ENCODE measurements around the gene ATXN1.

ATXN1 gene

DNA sequence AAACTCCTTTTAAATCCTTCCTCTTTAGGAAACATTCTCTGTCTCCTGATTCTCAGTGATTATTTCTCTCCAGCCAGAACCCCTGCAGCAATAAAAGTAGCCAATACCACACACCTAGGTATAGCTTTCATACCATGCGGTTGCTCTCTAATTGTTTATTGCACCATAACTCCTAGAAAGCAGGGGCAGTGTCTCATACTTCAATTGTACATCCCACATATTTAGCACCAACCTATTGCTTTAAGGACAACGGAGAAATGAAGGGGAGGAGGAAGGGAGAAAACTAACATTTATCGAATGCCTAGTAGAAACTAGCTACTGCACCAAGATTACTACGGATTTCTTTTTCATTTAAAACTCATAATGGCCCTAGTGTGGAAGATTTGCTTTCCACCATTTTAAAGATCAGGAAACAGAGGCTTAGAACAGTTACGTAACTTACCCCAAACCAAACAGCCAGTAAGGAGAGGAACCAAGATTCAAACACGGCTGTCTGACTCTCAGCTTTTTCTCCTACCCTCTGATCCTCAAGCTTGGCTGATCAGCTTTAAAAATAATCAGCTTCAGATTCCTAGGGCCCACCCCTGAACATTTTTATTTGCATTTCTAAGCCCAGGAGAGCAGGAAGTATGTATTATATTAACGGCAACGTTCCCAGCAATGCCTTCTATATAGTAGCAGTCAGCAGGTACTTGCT is 43.4 kb upstream of the ATXN1 start:
- no peak for TF ChIP-seq ZNF565 (CRISPR knock-in tag; conservative IDR thresholded peaks at IDR 0.05; ENCODE audit: low read depth)
- no peak for TF ChIP-seq BACH2 (CRISPR knock-in tag; IDR thresholded peaks at IDR 0.05; ENCODE audit: borderline replicate concordance)
- no peak for TF ChIP-seq ESRRG (CRISPR knock-in tag; IDR thresholded peaks at IDR 0.05)
- no peak for TF ChIP-seq OSR1 (CRISPR knock-in tag; IDR thresholded peaks at IDR 0.05)
- no peak for TF ChIP-seq CSRNP3 (CRISPR knock-in tag; IDR thresholded peaks at IDR 0.05)
- TF ChIP-seq, protein P1, sequence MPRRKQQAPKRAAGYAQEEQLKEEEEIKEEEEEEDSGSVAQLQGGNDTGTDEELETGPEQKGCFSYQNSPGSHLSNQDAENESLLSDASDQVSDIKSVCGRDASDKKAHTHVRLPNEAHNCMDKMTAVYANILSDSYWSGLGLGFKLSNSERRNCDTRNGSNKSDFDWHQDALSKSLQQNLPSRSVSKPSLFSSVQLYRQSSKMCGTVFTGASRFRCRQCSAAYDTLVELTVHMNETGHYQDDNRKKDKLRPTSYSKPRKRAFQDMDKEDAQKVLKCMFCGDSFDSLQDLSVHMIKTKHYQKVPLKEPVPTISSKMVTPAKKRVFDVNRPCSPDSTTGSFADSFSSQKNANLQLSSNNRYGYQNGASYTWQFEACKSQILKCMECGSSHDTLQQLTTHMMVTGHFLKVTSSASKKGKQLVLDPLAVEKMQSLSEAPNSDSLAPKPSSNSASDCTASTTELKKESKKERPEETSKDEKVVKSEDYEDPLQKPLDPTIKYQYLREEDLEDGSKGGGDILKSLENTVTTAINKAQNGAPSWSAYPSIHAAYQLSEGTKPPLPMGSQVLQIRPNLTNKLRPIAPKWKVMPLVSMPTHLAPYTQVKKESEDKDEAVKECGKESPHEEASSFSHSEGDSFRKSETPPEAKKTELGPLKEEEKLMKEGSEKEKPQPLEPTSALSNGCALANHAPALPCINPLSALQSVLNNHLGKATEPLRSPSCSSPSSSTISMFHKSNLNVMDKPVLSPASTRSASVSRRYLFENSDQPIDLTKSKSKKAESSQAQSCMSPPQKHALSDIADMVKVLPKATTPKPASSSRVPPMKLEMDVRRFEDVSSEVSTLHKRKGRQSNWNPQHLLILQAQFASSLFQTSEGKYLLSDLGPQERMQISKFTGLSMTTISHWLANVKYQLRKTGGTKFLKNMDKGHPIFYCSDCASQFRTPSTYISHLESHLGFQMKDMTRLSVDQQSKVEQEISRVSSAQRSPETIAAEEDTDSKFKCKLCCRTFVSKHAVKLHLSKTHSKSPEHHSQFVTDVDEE (CRISPR knock-in tag; IDR thresholded peaks at IDR 0.05) = no peak
- TF ChIP-seq TCF4 (CRISPR knock-in tag; IDR thresholded peaks at IDR 0.05; ENCODE audit: borderline replicate concordance) = no peak
- TF ChIP-seq, protein P2, sequence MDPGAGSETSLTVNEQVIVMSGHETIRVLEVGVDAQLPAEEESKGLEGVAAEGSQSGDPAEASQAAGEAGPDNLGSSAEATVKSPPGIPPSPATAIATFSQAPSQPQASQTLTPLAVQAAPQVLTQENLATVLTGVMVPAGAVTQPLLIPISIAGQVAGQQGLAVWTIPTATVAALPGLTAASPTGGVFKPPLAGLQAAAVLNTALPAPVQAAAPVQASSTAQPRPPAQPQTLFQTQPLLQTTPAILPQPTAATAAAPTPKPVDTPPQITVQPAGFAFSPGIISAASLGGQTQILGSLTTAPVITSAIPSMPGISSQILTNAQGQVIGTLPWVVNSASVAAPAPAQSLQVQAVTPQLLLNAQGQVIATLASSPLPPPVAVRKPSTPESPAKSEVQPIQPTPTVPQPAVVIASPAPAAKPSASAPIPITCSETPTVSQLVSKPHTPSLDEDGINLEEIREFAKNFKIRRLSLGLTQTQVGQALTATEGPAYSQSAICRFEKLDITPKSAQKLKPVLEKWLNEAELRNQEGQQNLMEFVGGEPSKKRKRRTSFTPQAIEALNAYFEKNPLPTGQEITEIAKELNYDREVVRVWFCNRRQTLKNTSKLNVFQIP (CRISPR knock-in tag; IDR thresholded peaks at IDR 0.05; ENCODE audit: borderline replicate concordance, low read depth) = no peak
- TF ChIP-seq ZC3H10 (CRISPR knock-in tag; IDR thresholded peaks at IDR 0.05) = no peak
- no peak for TF ChIP-seq TOX (CRISPR knock-in tag; IDR thresholded peaks at IDR 0.05; ENCODE audit: borderline replicate concordance)
- TF ChIP-seq, protein P3, sequence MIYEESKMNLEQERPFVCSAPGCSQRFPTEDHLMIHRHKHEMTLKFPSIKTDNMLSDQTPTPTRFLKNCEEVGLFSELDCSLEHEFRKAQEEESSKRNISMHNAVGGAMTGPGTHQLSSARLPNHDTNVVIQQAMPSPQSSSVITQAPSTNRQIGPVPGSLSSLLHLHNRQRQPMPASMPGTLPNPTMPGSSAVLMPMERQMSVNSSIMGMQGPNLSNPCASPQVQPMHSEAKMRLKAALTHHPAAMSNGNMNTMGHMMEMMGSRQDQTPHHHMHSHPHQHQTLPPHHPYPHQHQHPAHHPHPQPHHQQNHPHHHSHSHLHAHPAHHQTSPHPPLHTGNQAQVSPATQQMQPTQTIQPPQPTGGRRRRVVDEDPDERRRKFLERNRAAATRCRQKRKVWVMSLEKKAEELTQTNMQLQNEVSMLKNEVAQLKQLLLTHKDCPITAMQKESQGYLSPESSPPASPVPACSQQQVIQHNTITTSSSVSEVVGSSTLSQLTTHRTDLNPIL (CRISPR knock-in tag; IDR thresholded peaks at IDR 0.05; ENCODE audit: low read depth) = no peak
- no peak for TF ChIP-seq ZNF8 (CRISPR knock-in tag; IDR thresholded peaks at IDR 0.05)
- no peak for TF ChIP-seq ZFP3 (CRISPR knock-in tag; IDR thresholded peaks at IDR 0.05)
- TF ChIP-seq SNAI2 (CRISPR knock-in tag; IDR thresholded peaks at IDR 0.05) = no peak
- no peak for TF ChIP-seq CSDC2 (CRISPR knock-in tag; IDR thresholded peaks at IDR 0.05)
- TF ChIP-seq ZFP30 (CRISPR knock-in tag; IDR thresholded peaks at IDR 0.05) = no peak
- TF ChIP-seq ISL1 (CRISPR knock-in tag; IDR thresholded peaks at IDR 0.05) = no peak
- TF ChIP-seq RARB (CRISPR knock-in tag; IDR thresholded peaks at IDR 0.05) = no peak
- no peak for TF ChIP-seq PPARA (CRISPR knock-in tag; IDR thresholded peaks at IDR 0.05; ENCODE audit: borderline replicate concordance)
- ATAC-seq = no peak

DNA sequence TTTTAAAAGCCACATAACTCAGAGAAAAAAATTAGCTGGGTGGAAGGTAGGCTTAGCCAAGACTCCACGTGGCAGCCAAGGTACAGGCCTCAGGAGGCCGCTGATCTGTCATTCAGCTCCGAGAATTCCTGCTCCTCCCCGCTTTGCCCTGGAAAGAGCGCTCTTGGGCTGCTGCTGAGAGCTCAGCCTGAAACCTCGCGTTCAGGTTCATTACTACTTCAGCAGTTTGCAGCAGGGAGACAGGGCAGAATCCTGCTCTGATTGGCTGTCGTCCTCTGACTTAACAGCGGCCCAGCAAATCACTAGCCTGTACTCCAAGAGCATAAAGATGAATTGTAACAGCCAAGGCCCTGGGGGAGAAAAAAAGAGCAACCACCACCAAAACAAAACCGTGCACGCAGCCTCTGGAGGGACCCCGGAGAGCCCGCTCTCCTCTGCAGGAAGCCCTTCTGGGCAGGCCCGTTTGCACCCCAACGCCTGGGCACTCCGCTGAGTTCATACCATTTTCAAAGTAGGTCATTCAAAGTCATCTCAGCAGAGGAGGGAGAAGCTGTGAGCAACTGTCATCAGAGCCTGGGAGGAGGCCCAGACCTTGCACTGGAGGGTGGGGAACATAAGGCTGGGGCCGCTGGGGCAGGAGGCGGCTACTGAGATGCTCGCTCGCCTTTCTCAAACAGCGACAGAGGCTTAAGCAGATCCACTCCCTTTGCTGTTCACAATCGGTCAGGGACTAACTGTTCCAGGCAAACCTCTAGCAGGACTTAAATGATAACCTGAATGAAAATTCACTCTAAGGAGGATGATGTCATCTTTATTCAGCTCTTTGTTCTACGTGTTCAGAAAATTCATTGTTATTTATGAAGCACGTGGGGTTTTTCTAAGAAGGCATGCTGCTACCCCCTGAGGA is 42.3 kb upstream of the ATXN1 start:
- ATAC-seq = no peak
- TF ChIP-seq ZNF70 (CRISPR knock-in tag; IDR thresholded peaks at IDR 0.05) (no peak), GLIS3 (CRISPR knock-in tag; IDR thresholded peaks at IDR 0.05) (no peak), CSRNP3 (CRISPR knock-in tag; IDR thresholded peaks at IDR 0.05) (no peak), OSR1 (CRISPR knock-in tag; IDR thresholded peaks at IDR 0.05) (no peak), ESRRG (CRISPR knock-in tag; IDR thresholded peaks at IDR 0.05) (no peak), ZFP30 (CRISPR knock-in tag; IDR thresholded peaks at IDR 0.05) (no peak), ZC3H10 (CRISPR knock-in tag; IDR thresholded peaks at IDR 0.05) (no peak), ZNF565 (CRISPR knock-in tag; conservative IDR thresholded peaks at IDR 0.05; ENCODE audit: low read depth) (no peak), RARB (CRISPR knock-in tag; IDR thresholded peaks at IDR 0.05) (no peak)
- TF ChIP-seq, protein P3 (CRISPR knock-in tag; IDR thresholded peaks at IDR 0.05; ENCODE audit: low read depth) = no peak
- TF ChIP-seq, protein P1 (CRISPR knock-in tag; IDR thresholded peaks at IDR 0.05) = no peak
- TF ChIP-seq, protein P2 (CRISPR knock-in tag; IDR thresholded peaks at IDR 0.05; ENCODE audit: borderline replicate concordance, low read depth) = no peak
